IMR-90 (cell line): ENCODE measurements around the gene NCOA3. TPM values are rescaled to one million over a fixed set of nuclear protein-coding genes. Genes with fewer than 3 reads are reported as not detected.

Experiments used
- ATAC-seq: fragments of 200-7000 bp; cut with Tn5 transposase; 2 replicates; pipeline ENCODE4 v1.9.1; 2020; ENCODE audit warnings: low read depth, mild to moderate bottlenecking, moderate library complexity
- BruUV-seq: library from RNA; stranded (reverse); fragments of 400-500 nt; replicated peaks from 2 replicates; lab custom pipeline; 2021; lab: Mats Ljungman, UMichigan
- CTCF ChIA-PET: fragments of 300-600 bp; formaldehyde crosslinking; extraction: SDS; loops from one replicate; lab custom pipeline; 2021; ENCODE audit warnings: antibody characterized with exemption; lab: Yijun Ruan, JAX
- POLR2A ChIA-PET: fragments of 300-600 bp; sonication (Branson Sonifier 250); formaldehyde crosslinking; loops from one replicate; lab custom pipeline; 2022; ENCODE audit warnings: antibody characterized with exemption; ENCODE audit not compliant: unreplicated experiment; lab: Charles Lee
- DNase-seq: peaks from one replicate; pipeline ENCODE4 v3.0.0; 2013
- H2AFZ ChIP-seq: replicated peaks from 2 replicates; pipeline ENCODE3; 2013; ENCODE audit warnings: low read length, mild to moderate bottlenecking; ENCODE audit not compliant: poor library complexity
- H2AK5ac ChIP-seq: 2 replicates; pipeline ENCODE4 v1.6.1; 2013; ENCODE audit warnings: low read depth, low read length, inconsistent platforms
- H2AK9ac ChIP-seq: replicated peaks from 2 replicates; pipeline ENCODE3; 2013; ENCODE audit warnings: mild to moderate bottlenecking, low read depth, low read length, moderate library complexity; ENCODE audit not compliant: poor library complexity
- H2BK120ac ChIP-seq: 2 replicates; pipeline ENCODE4 v1.6.1; 2013; ENCODE audit warnings: low read depth, low read length, inconsistent platforms
- H2BK15ac ChIP-seq: 3 replicates; pipeline ENCODE4 v1.6.1; 2013; ENCODE audit warnings: low read depth, low read length, inconsistent platforms
- H2BK20ac ChIP-seq: 2 replicates; pipeline ENCODE4 v1.6.1; 2013; ENCODE audit warnings: low read depth, mild to moderate bottlenecking, inconsistent platforms, low read length, moderate library complexity
- H2BK5ac ChIP-seq: 2 replicates; pipeline ENCODE4 v1.6.1; 2013; ENCODE audit warnings: mild to moderate bottlenecking, low read depth, low read length, inconsistent platforms; ENCODE audit not compliant: poor library complexity, severe bottlenecking
- H3K14ac ChIP-seq: replicated peaks from 2 replicates; pipeline ENCODE4 v1.6.1; 2013; ENCODE audit warnings: low read depth, low read length, inconsistent platforms
- H3K18ac ChIP-seq: 2 replicates; pipeline ENCODE4 v1.6.1; 2013; ENCODE audit warnings: low read depth, low read length, control low read depth
- H3K23ac ChIP-seq: 2 replicates; pipeline ENCODE4 v1.6.1; 2013; ENCODE audit warnings: low read depth, low read length, inconsistent platforms
- H3K27ac ChIP-seq: 2 replicates; pipeline ENCODE4 v1.5.1; 2013; ENCODE audit warnings: mild to moderate bottlenecking, control low read depth, low read length; ENCODE audit not compliant: insufficient read depth
- H3K27me3 ChIP-seq: 2 replicates; pipeline ENCODE4 v1.6.1; 2013; ENCODE audit warnings: low read length; ENCODE audit not compliant: control insufficient read depth, insufficient read depth
- H3K36me3 ChIP-seq: 2 replicates; pipeline ENCODE4 v1.6.1; 2013; ENCODE audit warnings: low read length, mixed read lengths; ENCODE audit not compliant: control insufficient read depth, insufficient read depth
- H3K4ac ChIP-seq: 2 replicates; pipeline ENCODE4 v1.6.1; 2013; ENCODE audit warnings: low read depth, low read length, inconsistent platforms
- H3K4me1 ChIP-seq: 2 replicates; pipeline ENCODE4 v1.6.1; 2013; ENCODE audit warnings: low read length, mixed read lengths; ENCODE audit not compliant: control insufficient read depth, insufficient read depth
- H3K4me2 ChIP-seq: 2 replicates; pipeline ENCODE4 v1.6.1; 2013; ENCODE audit warnings: low read depth, mild to moderate bottlenecking, control low read depth, low read length, moderate library complexity
- H3K4me3 ChIP-seq: 2 replicates; pipeline ENCODE4 v1.5.1; 2013; ENCODE audit warnings: low read depth, mild to moderate bottlenecking, control low read depth, low read length, moderate library complexity; ENCODE audit not compliant: insufficient read depth
- H3K56ac ChIP-seq: 2 replicates; pipeline ENCODE4 v1.6.1; 2013; ENCODE audit warnings: low read length, inconsistent platforms; ENCODE audit not compliant: insufficient read depth; ENCODE audit errors: extremely low read depth
- H3K79me1 ChIP-seq, 2 experiments: 2 replicates each; pipeline ENCODE4 v1.6.1; 2013; ENCODE audit warnings: low read length in 2 of 2, inconsistent platforms in 1 of 2, low read depth in 1 of 2
- H3K9ac ChIP-seq: 2 replicates; pipeline ENCODE4 v1.6.1; 2013; ENCODE audit warnings: low read depth, low read length, control low read depth
- H3K9me1 ChIP-seq: 2 replicates; pipeline ENCODE4 v1.6.1; 2013; ENCODE audit warnings: low read length, inconsistent platforms; ENCODE audit not compliant: insufficient read depth
- H3K9me3 ChIP-seq: 2 replicates; pipeline ENCODE4 v1.6.1; 2013; ENCODE audit warnings: low read length; ENCODE audit not compliant: control insufficient read depth, insufficient read depth
- H4K20me1 ChIP-seq: 2 replicates; pipeline ENCODE4 v1.6.1; 2013; ENCODE audit warnings: low read length, inconsistent platforms; ENCODE audit not compliant: insufficient read depth
- H4K5ac ChIP-seq: 2 replicates; pipeline ENCODE4 v1.6.1; 2013; ENCODE audit warnings: mild to moderate bottlenecking, low read depth, low read length, control low read depth
- H4K8ac ChIP-seq, 2 experiments: 2 replicates each; pipeline ENCODE4 v1.6.1; 2013; ENCODE audit warnings: low read depth in 2 of 2, low read length in 2 of 2, control low read depth in 1 of 2, inconsistent platforms in 1 of 2
- H4K91ac ChIP-seq: 2 replicates; pipeline ENCODE4 v1.6.1; 2013; ENCODE audit warnings: low read depth, low read length, inconsistent platforms; ENCODE audit not compliant: insufficient read depth
- BHLHE40 ChIP-seq: fragments of 150-350 bp; IDR thresholded peaks from 2 replicates; pipeline ENCODE4 v1.6.1; 2016; ENCODE audit warnings: mild to moderate bottlenecking, low read depth, low read length
- CEBPB ChIP-seq: IDR thresholded peaks from 2 replicates; pipeline ENCODE4 v1.6.1; 2012; ENCODE audit warnings: low read depth, low read length, improper control_type of control experiment
- CHD1 ChIP-seq: IDR thresholded peaks from 2 replicates; pipeline ENCODE4 v1.6.1; 2012; ENCODE audit warnings: low read depth, low read length, improper control_type of control experiment
- FOS ChIP-seq: fragments of 150-350 bp; IDR thresholded peaks from 2 replicates; pipeline ENCODE4 v1.6.1; 2016; ENCODE audit warnings: low read depth, low read length
- MAFK ChIP-seq: IDR thresholded peaks from 2 replicates; pipeline ENCODE4 v1.6.1; 2012; ENCODE audit warnings: low read depth, low read length, improper control_type of control experiment
- MAZ ChIP-seq: IDR thresholded peaks from 2 replicates; pipeline ENCODE4 v1.6.1; 2012; ENCODE audit warnings: low read depth, mild to moderate bottlenecking, low read length, improper control_type of control experiment, moderate library complexity, borderline replicate concordance
- MXI1 ChIP-seq: IDR thresholded peaks from 2 replicates; pipeline ENCODE4 v1.6.1; 2012; ENCODE audit warnings: low read depth, mild to moderate bottlenecking, low read length, moderate library complexity, borderline replicate concordance
- NFE2L2 ChIP-seq: fragments of 150-350 bp; IDR thresholded peaks from 2 replicates; pipeline ENCODE4 v1.6.1; 2016; ENCODE audit warnings: low read depth, mild to moderate bottlenecking, low read length
- POLR2A ChIP-seq: IDR thresholded peaks from 2 replicates; pipeline ENCODE4 v1.6.1; 2012; ENCODE audit warnings: mild to moderate bottlenecking, low read depth, low read length
- RAD21 ChIP-seq: IDR thresholded peaks from 2 replicates; pipeline ENCODE4 v1.6.1; 2012; ENCODE audit warnings: low read length, improper control_type of control experiment
- RCOR1 ChIP-seq: IDR thresholded peaks from 2 replicates; pipeline ENCODE4 v1.6.1; 2012; ENCODE audit warnings: mild to moderate bottlenecking, low read length, improper control_type of control experiment; ENCODE audit not compliant: insufficient replicate concordance
- RFX5 ChIP-seq: IDR thresholded peaks from 2 replicates; pipeline ENCODE4 v1.8.0; 2012; ENCODE audit warnings: low read depth, mild to moderate bottlenecking, low read length, moderate library complexity
- SMC3 ChIP-seq: fragments of 150-350 bp; IDR thresholded peaks from 2 replicates; pipeline ENCODE4 v1.6.1; 2016; ENCODE audit warnings: low read depth, mild to moderate bottlenecking, antibody characterized with exemption, low read length, moderate library complexity
- USF2 ChIP-seq: fragments of 150-350 bp; IDR thresholded peaks from 2 replicates; pipeline ENCODE4 v1.6.1; 2017; ENCODE audit warnings: mild to moderate bottlenecking, antibody characterized with exemption, low read length, low read depth
- WGBS, 2 experiments: methylation state at CpG; one replicate each; pipeline versions ENCODE4 v1.1.5 to v1.1.7; 2013; ENCODE audit warnings: missing lambda C conversion rate in 2 of 2; ENCODE audit not compliant: insufficient read length in 1 of 2; ENCODE audit errors: extremely low coverage in 2 of 2; 5-methylcytosine and 5-hydroxymethylcytosine counted together
- dilution Hi-C: fragments of 300-500 bp; cut with HindIII; formaldehyde crosslinking; loops from one replicate; pipeline ENCODE4 v1.14.3; 2018; ENCODE audit warnings: low sequenced_read_pairs; ENCODE audit not compliant: unreplicated experiment
- in situ Hi-C: fragments of 300-500 bp; cut with MboI; formaldehyde crosslinking; loops from 3 replicates; pipeline ENCODE4 v1.14.3; 2019; ENCODE audit warnings: low sequenced_read_pairs, inconsistent platforms, mixed read lengths
- intact Hi-C: fragments of 100-400 bp; cut with micrococcal nuclease; formaldehyde crosslinking; loops from 2 replicates; pipeline ENCODE4 v1.10.0; 2022
- polyA plus RNA-seq, 3 experiments: library from polyadenylated mRNA; depleted of rRNA; stranded (reverse); fragments of >200 nt; gene quantifications; 2 replicates each; pipeline ENCODE4 v1.2.3, GENCODE V29; 2012; ENCODE audit warnings: low replicate concordance in 1 of 3
- total RNA-seq: library from RNA; depleted of rRNA; stranded (reverse); fragments of >200 nt; gene quantifications from 2 replicates; pipeline ENCODE4 v1.2.3, GENCODE V29; 2012
- TF ChIP-seq, protein P1 (sequence below): conservative IDR thresholded peaks from 2 replicates; pipeline ENCODE4 v1.5.1; 2012; ENCODE audit warnings: mild to moderate bottlenecking, low read depth, low read length, improper control_type of control experiment
- TF ChIP-seq, protein P2 (sequence below): fragments of 150-350 bp; IDR thresholded peaks from 2 replicates; pipeline ENCODE4 v1.6.1; 2016; ENCODE audit warnings: low read depth, mild to moderate bottlenecking, low read length, moderate library complexity, borderline replicate concordance

The NCOA3 gene
- total and polyA plus RNA-seq, 2 of the 4 experiments (the other 2 are of a cell fraction) = 8.8 to 29.0 TPM

- intact Hi-C loops = no loop called here
Measured at GRCh38 chr20:47672166-47672565, 170.5 kb downstream of the NCOA3 start.

More at GRCh38 chr20:47672166-47672565, 170.5 kb downstream of the NCOA3 start:
- Histone ChIP-seq H4K20me1 (no peaks in the 10 kb centered on the region), H3K9ac (no peak overlapping the region), H3K4me3 (no peak overlapping the region), H2BK15ac (no peak overlapping the region), H3K9me3 (no peaks in the 10 kb centered on the region), H2BK120ac (no peak overlapping the region), H3K36me3 (no peaks in the 10 kb centered on the region), H4K5ac (no peak overlapping the region), H3K27ac (no peak overlapping the region), H2BK20ac (no peak overlapping the region), H4K8ac (no peak overlapping the region), H3K4ac (no peak overlapping the region), H3K18ac (no peak overlapping the region), H2AK5ac (no peak overlapping the region), H3K27me3 (peaks cover 8% of the 10 kb centered on the region), H3K23ac (no peak overlapping the region), H2AFZ (no peak overlapping the region), H2AK9ac (no peak overlapping the region), H3K79me1 (no peaks in the 10 kb centered on the region), H2BK5ac (no peak overlapping the region), H3K56ac (no peak overlapping the region), H3K14ac (no peak overlapping the region), H4K91ac (no peak overlapping the region), H3K9me1 (no peaks in the 10 kb centered on the region), H3K4me1 (no peaks in the 10 kb centered on the region), H3K4me2 (no peak overlapping the region)
- no peak for DNase-seq
- in situ Hi-C loops = loop anchor here (5.0 to 25.0 kb wide), 2 partner anchors 945 to 1240 kb away; partner anchors contain the start of gene ARFGEF2
- ChIA-PET POLR2A (no interaction called here), CTCF (interaction anchor here (0.5 to 1.0 kb wide), 2 partner anchors 9 to 22 kb away, joined by 3 read pairs; no protein-coding TSS in a partner anchor)
- TF ChIP-seq, protein P1, sequence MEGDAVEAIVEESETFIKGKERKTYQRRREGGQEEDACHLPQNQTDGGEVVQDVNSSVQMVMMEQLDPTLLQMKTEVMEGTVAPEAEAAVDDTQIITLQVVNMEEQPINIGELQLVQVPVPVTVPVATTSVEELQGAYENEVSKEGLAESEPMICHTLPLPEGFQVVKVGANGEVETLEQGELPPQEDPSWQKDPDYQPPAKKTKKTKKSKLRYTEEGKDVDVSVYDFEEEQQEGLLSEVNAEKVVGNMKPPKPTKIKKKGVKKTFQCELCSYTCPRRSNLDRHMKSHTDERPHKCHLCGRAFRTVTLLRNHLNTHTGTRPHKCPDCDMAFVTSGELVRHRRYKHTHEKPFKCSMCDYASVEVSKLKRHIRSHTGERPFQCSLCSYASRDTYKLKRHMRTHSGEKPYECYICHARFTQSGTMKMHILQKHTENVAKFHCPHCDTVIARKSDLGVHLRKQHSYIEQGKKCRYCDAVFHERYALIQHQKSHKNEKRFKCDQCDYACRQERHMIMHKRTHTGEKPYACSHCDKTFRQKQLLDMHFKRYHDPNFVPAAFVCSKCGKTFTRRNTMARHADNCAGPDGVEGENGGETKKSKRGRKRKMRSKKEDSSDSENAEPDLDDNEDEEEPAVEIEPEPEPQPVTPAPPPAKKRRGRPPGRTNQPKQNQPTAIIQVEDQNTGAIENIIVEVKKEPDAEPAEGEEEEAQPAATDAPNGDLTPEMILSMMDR = no peak
- no peak for TF ChIP-seq MAFK
- TF ChIP-seq SMC3 = no peak
- TF ChIP-seq, protein P2, sequence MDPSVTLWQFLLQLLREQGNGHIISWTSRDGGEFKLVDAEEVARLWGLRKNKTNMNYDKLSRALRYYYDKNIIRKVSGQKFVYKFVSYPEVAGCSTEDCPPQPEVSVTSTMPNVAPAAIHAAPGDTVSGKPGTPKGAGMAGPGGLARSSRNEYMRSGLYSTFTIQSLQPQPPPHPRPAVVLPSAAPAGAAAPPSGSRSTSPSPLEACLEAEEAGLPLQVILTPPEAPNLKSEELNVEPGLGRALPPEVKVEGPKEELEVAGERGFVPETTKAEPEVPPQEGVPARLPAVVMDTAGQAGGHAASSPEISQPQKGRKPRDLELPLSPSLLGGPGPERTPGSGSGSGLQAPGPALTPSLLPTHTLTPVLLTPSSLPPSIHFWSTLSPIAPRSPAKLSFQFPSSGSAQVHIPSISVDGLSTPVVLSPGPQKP = no peak
- TF ChIP-seq BHLHE40 = no peak
- no peak for TF ChIP-seq CHD1
- TF ChIP-seq RFX5 = no peak
- TF ChIP-seq RCOR1 = no peak
- no peak for TF ChIP-seq POLR2A
- TF ChIP-seq MXI1 = no peak
- no peak for TF ChIP-seq NFE2L2
- TF ChIP-seq FOS = no peak
- no peak for TF ChIP-seq MAZ
- no peak for TF ChIP-seq USF2
- no peak for TF ChIP-seq CEBPB
- no peak for TF ChIP-seq RAD21
- ATAC-seq = no peak
- dilution Hi-C loops = no loop called here
- 76% methylated on average over 9 of the region's 15 CpGs; no CpG with 5 or more reads in 1 of the 2 experiments for WGBS, 2 experiments
- BruUV-seq = no TSS peak
